ENCODE measurements around the gene SLC37A4. TPM values are rescaled to one million over a fixed set of nuclear protein-coding genes. Genes with fewer than 3 reads are reported as not detected.

The SLC37A4 gene
- polyA plus RNA-seq, 1 donor from 2014 or later: 23.5 TPM

DNA sequence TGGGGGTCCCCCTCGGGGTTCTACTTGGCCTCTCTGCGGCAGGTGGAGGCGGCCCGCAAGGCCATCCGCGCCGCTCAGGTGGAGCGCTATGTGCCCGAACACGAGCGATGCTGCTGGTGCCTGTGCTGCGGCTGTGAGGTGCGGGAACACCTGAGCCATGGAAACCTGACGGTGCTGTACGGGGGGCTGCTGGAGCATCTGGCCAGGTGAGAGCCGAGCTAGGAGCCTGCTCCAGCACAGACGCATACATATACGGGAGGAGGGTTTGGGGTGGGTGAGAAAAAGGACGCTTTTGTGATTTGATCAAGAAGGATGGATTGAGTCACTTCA, 32.3 kb downstream of the SLC37A4 start:
- Histone ChIP-seq H3K4me2 (ENCODE audit: low read length) (peak overlapping the region; percentile 74), H3K9me3 (ENCODE audit: low read length) (no peaks in the 10 kb centered on the region), H4K20me1 (ENCODE audit: insufficient read depth) (no peaks in the 10 kb centered on the region), H3K79me2 (replicated peaks; ENCODE audit: insufficient read depth, low read length) (no peaks in the 10 kb centered on the region), H3K9me2 (ENCODE audit: insufficient read depth, low read length) (no peaks in the 10 kb centered on the region), H2AFZ (ENCODE audit: low read depth, low read length) (peak overlapping the region; percentile 35), H3K9ac (ENCODE audit: low read length) (peak overlapping the region; percentile 82), H3K4me3 (ENCODE audit: low read length) (peak overlapping the region; percentile 95), H3K27ac (ENCODE audit: low read length) (peak overlapping the region; percentile 63), H3K36me3 (ENCODE audit: insufficient read depth, low read length) (no peaks in the 10 kb centered on the region), H3F3A (ENCODE audit: insufficient read depth, low read length, poor library complexity, severe bottlenecking) (no peaks in the 10 kb centered on the region), H3K27me3 (ENCODE audit: insufficient read depth, low read depth, low read length) (no peaks in the 10 kb centered on the region)
- no peak for TF ChIP-seq POLR2AphosphoS5 (IDR thresholded peaks at IDR 0.05)

DNA sequence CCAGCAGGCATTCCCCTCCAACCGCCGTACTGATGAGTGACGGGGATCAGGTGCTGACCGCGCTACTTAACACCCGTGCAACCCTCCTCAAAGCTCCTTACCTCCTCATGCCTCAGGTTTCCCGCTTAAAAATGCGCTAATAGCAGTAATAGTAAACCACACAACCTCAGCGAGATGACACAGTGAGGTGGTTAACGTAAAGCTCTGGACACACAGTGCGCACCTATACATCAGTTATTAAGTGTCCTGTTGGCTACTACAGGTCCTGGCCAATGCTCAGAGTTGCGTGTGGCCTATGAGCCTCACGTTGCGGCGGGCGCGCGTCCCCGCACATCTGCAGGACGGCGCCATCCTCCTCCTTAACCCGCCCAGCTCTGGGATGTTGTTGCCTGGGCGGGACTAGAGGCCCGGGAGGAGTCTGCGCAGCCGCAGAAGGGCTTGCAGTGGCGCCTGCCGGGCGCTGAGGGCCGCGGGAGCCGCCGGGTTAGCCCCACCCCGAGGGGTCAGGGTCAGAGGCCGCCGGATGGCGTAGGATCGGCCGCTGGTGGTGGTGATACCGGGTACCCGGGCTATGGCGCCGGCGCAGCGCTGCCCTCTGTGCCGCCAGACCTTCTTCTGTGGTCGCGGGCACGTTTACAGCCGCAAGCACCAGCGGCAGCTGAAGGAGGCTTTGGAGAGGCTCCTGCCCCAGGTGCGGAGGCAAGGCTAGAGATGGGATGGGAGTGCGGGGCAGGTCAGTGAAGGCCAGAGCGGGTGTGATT, 32.9 kb downstream of the SLC37A4 start, which contains the start of gene CENATAC:
CENATAC (plus strand) TSS at position 512 of the 761 bp plus-strand sequence; CDS start at position 572, 60 bp downstream.
- no peaks in the 10 kb centered on the region for H3K36me3 ChIP-seq (ENCODE audit: insufficient read depth, low read length)
- peak within 1 kb of the TSS; percentile 63 for H3K27ac ChIP-seq (ENCODE audit: low read length)
- H3K9me2 ChIP-seq (ENCODE audit: insufficient read depth, low read length): no peaks in the 10 kb centered on the region
- peak within 1 kb of the TSS; percentile 87 for H2AFZ ChIP-seq (ENCODE audit: low read depth, low read length)
- peak within 1 kb of the TSS; percentile 95 for H3K4me3 ChIP-seq (ENCODE audit: low read length)
- H3K9ac ChIP-seq (ENCODE audit: low read length): peak within 1 kb of the TSS; percentile 82
- no peak for TF ChIP-seq SMC3 (conservative IDR thresholded peaks at IDR 0.05; ENCODE audit: poor library complexity)
- TF ChIP-seq RAD21 (conservative IDR thresholded peaks at IDR 0.05): peak; percentile 39
- TF ChIP-seq, protein P1, sequence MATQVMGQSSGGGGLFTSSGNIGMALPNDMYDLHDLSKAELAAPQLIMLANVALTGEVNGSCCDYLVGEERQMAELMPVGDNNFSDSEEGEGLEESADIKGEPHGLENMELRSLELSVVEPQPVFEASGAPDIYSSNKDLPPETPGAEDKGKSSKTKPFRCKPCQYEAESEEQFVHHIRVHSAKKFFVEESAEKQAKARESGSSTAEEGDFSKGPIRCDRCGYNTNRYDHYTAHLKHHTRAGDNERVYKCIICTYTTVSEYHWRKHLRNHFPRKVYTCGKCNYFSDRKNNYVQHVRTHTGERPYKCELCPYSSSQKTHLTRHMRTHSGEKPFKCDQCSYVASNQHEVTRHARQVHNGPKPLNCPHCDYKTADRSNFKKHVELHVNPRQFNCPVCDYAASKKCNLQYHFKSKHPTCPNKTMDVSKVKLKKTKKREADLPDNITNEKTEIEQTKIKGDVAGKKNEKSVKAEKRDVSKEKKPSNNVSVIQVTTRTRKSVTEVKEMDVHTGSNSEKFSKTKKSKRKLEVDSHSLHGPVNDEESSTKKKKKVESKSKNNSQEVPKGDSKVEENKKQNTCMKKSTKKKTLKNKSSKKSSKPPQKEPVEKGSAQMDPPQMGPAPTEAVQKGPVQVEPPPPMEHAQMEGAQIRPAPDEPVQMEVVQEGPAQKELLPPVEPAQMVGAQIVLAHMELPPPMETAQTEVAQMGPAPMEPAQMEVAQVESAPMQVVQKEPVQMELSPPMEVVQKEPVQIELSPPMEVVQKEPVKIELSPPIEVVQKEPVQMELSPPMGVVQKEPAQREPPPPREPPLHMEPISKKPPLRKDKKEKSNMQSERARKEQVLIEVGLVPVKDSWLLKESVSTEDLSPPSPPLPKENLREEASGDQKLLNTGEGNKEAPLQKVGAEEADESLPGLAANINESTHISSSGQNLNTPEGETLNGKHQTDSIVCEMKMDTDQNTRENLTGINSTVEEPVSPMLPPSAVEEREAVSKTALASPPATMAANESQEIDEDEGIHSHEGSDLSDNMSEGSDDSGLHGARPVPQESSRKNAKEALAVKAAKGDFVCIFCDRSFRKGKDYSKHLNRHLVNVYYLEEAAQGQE (IDR thresholded peaks at IDR 0.05; ENCODE audit: borderline replicate concordance): peak; percentile 36
- no peak for TF ChIP-seq EZH2 (IDR thresholded peaks at IDR 0.05; ENCODE audit: borderline replicate concordance, insufficient read depth, low read length, poor library complexity, severe bottlenecking)
- TF ChIP-seq MXI1 (conservative IDR thresholded peaks at IDR 0.05; ENCODE audit: poor library complexity, severe bottlenecking): peak; percentile 87
- peak; percentile 20 for TF ChIP-seq TAF1 (IDR thresholded peaks at IDR 0.05; ENCODE audit: low read depth)
- TF ChIP-seq, protein P2, sequence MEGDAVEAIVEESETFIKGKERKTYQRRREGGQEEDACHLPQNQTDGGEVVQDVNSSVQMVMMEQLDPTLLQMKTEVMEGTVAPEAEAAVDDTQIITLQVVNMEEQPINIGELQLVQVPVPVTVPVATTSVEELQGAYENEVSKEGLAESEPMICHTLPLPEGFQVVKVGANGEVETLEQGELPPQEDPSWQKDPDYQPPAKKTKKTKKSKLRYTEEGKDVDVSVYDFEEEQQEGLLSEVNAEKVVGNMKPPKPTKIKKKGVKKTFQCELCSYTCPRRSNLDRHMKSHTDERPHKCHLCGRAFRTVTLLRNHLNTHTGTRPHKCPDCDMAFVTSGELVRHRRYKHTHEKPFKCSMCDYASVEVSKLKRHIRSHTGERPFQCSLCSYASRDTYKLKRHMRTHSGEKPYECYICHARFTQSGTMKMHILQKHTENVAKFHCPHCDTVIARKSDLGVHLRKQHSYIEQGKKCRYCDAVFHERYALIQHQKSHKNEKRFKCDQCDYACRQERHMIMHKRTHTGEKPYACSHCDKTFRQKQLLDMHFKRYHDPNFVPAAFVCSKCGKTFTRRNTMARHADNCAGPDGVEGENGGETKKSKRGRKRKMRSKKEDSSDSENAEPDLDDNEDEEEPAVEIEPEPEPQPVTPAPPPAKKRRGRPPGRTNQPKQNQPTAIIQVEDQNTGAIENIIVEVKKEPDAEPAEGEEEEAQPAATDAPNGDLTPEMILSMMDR (IDR thresholded peaks at IDR 0.05; ENCODE audit: poor library complexity, severe bottlenecking): peak; percentile 54
- no peak for TF ChIP-seq EP300 (conservative IDR thresholded peaks at IDR 0.05; ENCODE audit: poor library complexity, severe bottlenecking)
- TF ChIP-seq POLR2AphosphoS5 (IDR thresholded peaks at IDR 0.05): peak; percentile 80
- no peaks in the 10 kb centered on the region for H3K79me2 ChIP-seq (replicated peaks; ENCODE audit: insufficient read depth, low read length)
- H3K27me3 ChIP-seq (ENCODE audit: insufficient read depth, low read depth, low read length): no peaks in the 10 kb centered on the region
- no peaks in the 10 kb centered on the region for H3F3A ChIP-seq (ENCODE audit: insufficient read depth, low read length, poor library complexity, severe bottlenecking)
- no peaks in the 10 kb centered on the region for H3K9me3 ChIP-seq (ENCODE audit: low read length)
- H4K20me1 ChIP-seq (ENCODE audit: insufficient read depth): no peaks in the 10 kb centered on the region
- peak within 1 kb of the TSS; percentile 76 for H3K4me2 ChIP-seq (ENCODE audit: low read length)

All from neural cell (in vitro differentiated cells).